K562 (cell line): ENCODE measurements around the gene SLC6A6. TPM values are rescaled to one million over a fixed set of nuclear protein-coding genes. Genes with fewer than 3 reads are reported as not detected.

Source experiments
- BCOR ChIP-seq: fragments of 450-650 bp; IDR thresholded peaks from 2 replicates; pipeline ENCODE4 v1.6.1; 2016
- ETV6 ChIP-seq, 3 experiments: fragments of 150-350 bp in 1 of 3; sonication (generic) in 1 of 3; formaldehyde crosslinking in 1 of 3; IDR thresholded peaks; 2 replicates each; pipeline versions ENCODE4 v1.6.1 to v1.8.0; 2014 to 2022; ENCODE audit warnings: borderline replicate concordance in 2 of 3, low read depth in 2 of 3, antibody characterized with exemption in 1 of 3, low read length in 1 of 3, mild to moderate bottlenecking in 1 of 3, missing genetic modification reagents in 1 of 3
- FUS ChIP-seq: fragments of 200-400 bp; formaldehyde crosslinking; optimal IDR thresholded peaks from 2 replicates; pipeline ENCODE3; 2017; ENCODE audit warnings: low read depth, low read length
- HNRNPL ChIP-seq: fragments of 200-400 bp; formaldehyde crosslinking; IDR thresholded peaks from 2 replicates; pipeline ENCODE4 v1.6.1; 2017; ENCODE audit warnings: low read depth, mild to moderate bottlenecking, low read length
- KDM2B ChIP-seq: fragments of 250-450 bp; sonication (Bioruptor Pico); IDR thresholded peaks from 2 replicates; pipeline ENCODE4 v1.8.0; 2021; ENCODE audit warnings: mild to moderate bottlenecking, moderate library complexity
- MEF2A ChIP-seq: IDR thresholded peaks from 2 replicates; pipeline ENCODE4 v1.6.1; 2011; ENCODE audit warnings: low read depth, mild to moderate bottlenecking, low read length, moderate library complexity; ENCODE audit not compliant: control insufficient read depth
- NBN ChIP-seq: fragments of 450-650 bp; IDR thresholded peaks from 2 replicates; pipeline ENCODE4 v1.6.1; 2016; ENCODE audit warnings: low read depth, mild to moderate bottlenecking
- NCOA4 ChIP-seq: fragments of 450-650 bp; IDR thresholded peaks from 2 replicates; pipeline ENCODE4 v1.6.1; 2018; ENCODE audit warnings: mild to moderate bottlenecking; ENCODE audit not compliant: partially characterized antibody
- NFYB ChIP-seq: IDR thresholded peaks from 2 replicates; pipeline ENCODE4 v1.6.1; 2011; ENCODE audit warnings: mild to moderate bottlenecking, moderate library complexity; ENCODE audit not compliant: insufficient read length; ENCODE audit errors: extremely low read depth
- NR1H2 ChIP-seq: sonication (generic); formaldehyde crosslinking; IDR thresholded peaks from 2 replicates; pipeline ENCODE4 v1.4.0; 2020; ENCODE audit warnings: mild to moderate bottlenecking, missing genetic modification reagents
- NR2F6 ChIP-seq: fragments of 450-650 bp; formaldehyde crosslinking; IDR thresholded peaks from 2 replicates; pipeline ENCODE4 v1.4.0; 2020; ENCODE audit warnings: mild to moderate bottlenecking
- RUNX1 ChIP-seq: sonication (generic); IDR thresholded peaks from 2 replicates; pipeline ENCODE4 v1.6.1; 2016; ENCODE audit warnings: antibody characterized with exemption, low read depth
- SMC3 ChIP-seq: conservative IDR thresholded peaks from 2 replicates; pipeline ENCODE4 v1.6.1; 2011; ENCODE audit warnings: low read depth, low read length, improper control_type of control experiment; ENCODE audit not compliant: insufficient read depth
- YY1 ChIP-seq, 3 experiments: IDR thresholded peaks; 2 replicates each; pipeline ENCODE4 v1.6.1; 2011; ENCODE audit warnings: low read length in 2 of 3, mild to moderate bottlenecking in 2 of 3, moderate library complexity in 2 of 3, borderline replicate concordance in 1 of 3, control low read depth in 1 of 3, low read depth in 1 of 3; ENCODE audit not compliant: insufficient read depth in 3 of 3, insufficient replicate concordance in 2 of 3, control insufficient read depth in 1 of 3, insufficient read length in 1 of 3; ENCODE audit errors: extremely low read depth in 1 of 3
- ZKSCAN3 ChIP-seq: fragments of 250-450 bp; sonication (Bioruptor Pico); IDR thresholded peaks from 2 replicates; pipeline ENCODE4 v1.4.0; 2020
- polyA plus RNA-seq, 8 experiments: library from polyadenylated mRNA; depleted of rRNA in 4 of 8; stranded (reverse) in 5 of 8; unstranded in 3 of 8; fragments of >200 nt; fragmentation: Nextera tagmentation in 2 of 8; fragmentation: Illumina TruSeq in 1 of 8; extraction: Ambion mirVana in 2 of 8; extraction: Trizol in 1 of 8; gene quantifications; 2 replicates each; pipeline versions ENCODE4 v1.2.1 to v1.2.3, GENCODE V29; 2011 to 2014; ENCODE audit warnings: inconsistent platforms in 1 of 8, missing spikeins in 1 of 8
- total RNA-seq, 7 experiments: library from RNA; depleted of rRNA in 6 of 7; stranded (reverse); fragments of >200 nt in 6 of 7; fragmentation: Illumina TruSeq in 2 of 7; extraction: Trizol in 2 of 7; gene quantifications; 2 replicates each; pipeline versions ENCODE4 v1.2.1 to v1.2.3, GENCODE V29; 2011 to 2021; ENCODE audit warnings: low replicate concordance in 1 of 7
- TF ChIP-seq, protein P1 (sequence below): sonication (generic); formaldehyde crosslinking; IDR thresholded peaks from 2 replicates; pipeline ENCODE4 v1.8.0; 2023; ENCODE audit warnings: missing genetic modification reagents, mild to moderate bottlenecking, borderline replicate concordance
- TF ChIP-seq, protein P2 (sequence below): conservative IDR thresholded peaks from 2 replicates; pipeline ENCODE4 v1.6.1; 2011; ENCODE audit warnings: low read depth, mild to moderate bottlenecking, low read length; ENCODE audit not compliant: control insufficient read depth

Gene SLC6A6
- total and polyA plus RNA-seq, 9 of the 15 experiments (the other 6 are each of a cell fraction or from before 2014, with no cell fraction given): 12.3 to 203 (median 93.2) TPM

DNA sequence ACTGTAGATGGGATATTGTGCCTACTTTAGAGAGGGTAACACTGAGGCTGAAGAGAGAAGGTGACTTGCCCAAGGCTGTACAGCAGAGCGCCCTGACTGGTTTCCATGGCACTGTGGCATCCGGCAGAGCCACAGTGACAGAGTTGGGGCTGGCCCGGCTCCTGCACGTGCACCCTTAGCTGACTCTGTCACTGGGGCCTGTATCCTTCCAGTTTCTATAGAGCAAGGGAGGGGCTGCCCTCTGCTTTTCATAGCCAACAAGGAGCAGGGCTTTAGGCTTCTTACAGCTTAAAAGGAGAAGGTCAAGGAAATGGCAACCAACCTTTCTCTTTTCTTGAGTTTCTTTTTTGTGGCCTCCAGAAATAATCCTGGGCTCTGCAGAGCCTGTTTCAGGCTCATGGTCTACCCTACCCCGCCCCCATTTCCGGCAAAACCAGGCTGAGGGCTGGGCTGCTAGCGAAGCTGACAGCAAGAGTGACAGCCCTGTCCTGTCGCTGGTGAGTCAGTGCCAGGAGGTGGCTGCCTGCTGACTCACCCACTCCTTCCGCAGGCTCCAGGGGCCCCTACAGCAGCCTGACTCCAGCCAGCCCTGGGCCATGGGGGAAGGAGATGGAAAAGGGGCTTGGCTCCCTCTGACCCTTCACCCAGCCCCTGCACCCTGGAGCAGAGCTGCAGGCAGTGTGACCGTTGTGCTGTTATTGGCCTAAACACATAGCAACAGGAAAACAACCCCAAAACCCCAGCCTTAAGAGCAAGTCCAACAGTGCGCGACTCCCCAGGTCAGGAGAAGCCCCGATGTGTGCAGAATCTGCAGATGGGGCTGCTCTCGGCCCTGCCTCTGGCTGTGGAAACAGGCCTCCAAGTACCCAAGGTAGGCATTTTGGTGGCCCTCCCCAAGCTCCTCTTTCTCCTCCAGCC, 29.8 kb downstream of the SLC6A6 start (continued):
- TF ChIP-seq, protein P1, sequence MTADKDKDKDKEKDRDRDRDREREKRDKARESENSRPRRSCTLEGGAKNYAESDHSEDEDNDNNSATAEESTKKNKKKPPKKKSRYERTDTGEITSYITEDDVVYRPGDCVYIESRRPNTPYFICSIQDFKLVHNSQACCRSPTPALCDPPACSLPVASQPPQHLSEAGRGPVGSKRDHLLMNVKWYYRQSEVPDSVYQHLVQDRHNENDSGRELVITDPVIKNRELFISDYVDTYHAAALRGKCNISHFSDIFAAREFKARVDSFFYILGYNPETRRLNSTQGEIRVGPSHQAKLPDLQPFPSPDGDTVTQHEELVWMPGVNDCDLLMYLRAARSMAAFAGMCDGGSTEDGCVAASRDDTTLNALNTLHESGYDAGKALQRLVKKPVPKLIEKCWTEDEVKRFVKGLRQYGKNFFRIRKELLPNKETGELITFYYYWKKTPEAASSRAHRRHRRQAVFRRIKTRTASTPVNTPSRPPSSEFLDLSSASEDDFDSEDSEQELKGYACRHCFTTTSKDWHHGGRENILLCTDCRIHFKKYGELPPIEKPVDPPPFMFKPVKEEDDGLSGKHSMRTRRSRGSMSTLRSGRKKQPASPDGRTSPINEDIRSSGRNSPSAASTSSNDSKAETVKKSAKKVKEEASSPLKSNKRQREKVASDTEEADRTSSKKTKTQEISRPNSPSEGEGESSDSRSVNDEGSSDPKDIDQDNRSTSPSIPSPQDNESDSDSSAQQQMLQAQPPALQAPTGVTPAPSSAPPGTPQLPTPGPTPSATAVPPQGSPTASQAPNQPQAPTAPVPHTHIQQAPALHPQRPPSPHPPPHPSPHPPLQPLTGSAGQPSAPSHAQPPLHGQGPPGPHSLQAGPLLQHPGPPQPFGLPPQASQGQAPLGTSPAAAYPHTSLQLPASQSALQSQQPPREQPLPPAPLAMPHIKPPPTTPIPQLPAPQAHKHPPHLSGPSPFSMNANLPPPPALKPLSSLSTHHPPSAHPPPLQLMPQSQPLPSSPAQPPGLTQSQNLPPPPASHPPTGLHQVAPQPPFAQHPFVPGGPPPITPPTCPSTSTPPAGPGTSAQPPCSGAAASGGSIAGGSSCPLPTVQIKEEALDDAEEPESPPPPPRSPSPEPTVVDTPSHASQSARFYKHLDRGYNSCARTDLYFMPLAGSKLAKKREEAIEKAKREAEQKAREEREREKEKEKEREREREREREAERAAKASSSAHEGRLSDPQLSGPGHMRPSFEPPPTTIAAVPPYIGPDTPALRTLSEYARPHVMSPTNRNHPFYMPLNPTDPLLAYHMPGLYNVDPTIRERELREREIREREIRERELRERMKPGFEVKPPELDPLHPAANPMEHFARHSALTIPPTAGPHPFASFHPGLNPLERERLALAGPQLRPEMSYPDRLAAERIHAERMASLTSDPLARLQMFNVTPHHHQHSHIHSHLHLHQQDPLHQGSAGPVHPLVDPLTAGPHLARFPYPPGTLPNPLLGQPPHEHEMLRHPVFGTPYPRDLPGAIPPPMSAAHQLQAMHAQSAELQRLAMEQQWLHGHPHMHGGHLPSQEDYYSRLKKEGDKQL (CRISPR knock-in tag): no peak
- peak in 1 of 2 experiments; percentile 52; a peak in 1 of 4 replicates for TF ChIP-seq ETV6 (IDR thresholded peaks at IDR 0.05; ENCODE audit: borderline replicate concordance in 1 of 2, low read depth in 2 of 2, low read length in 1 of 2)
- no peak for TF ChIP-seq ETV6 (CRISPR knock-in tag; IDR thresholded peaks at IDR 0.05; ENCODE audit: borderline replicate concordance)
- TF ChIP-seq BCOR: 0 out of 2 replicates have a peak, but pooled peaks have one; percentile 59
- TF ChIP-seq NCOA4: no peak
- no peak for TF ChIP-seq HNRNPL
- TF ChIP-seq, protein P2, sequence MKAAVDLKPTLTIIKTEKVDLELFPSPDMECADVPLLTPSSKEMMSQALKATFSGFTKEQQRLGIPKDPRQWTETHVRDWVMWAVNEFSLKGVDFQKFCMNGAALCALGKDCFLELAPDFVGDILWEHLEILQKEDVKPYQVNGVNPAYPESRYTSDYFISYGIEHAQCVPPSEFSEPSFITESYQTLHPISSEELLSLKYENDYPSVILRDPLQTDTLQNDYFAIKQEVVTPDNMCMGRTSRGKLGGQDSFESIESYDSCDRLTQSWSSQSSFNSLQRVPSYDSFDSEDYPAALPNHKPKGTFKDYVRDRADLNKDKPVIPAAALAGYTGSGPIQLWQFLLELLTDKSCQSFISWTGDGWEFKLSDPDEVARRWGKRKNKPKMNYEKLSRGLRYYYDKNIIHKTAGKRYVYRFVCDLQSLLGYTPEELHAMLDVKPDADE: peak; percentile 90
- peak in 2 of 3 experiments; percentile 52 to 58 for TF ChIP-seq YY1 (IDR thresholded peaks at IDR 0.05; ENCODE audit: borderline replicate concordance in 1 of 3, control insufficient read depth in 1 of 3, extremely low read depth in 1 of 3, insufficient read depth in 3 of 3, insufficient read length in 1 of 3, insufficient replicate concordance in 2 of 3, low read depth in 1 of 3, low read length in 2 of 3)
- TF ChIP-seq NR2F6 (CRISPR knock-in tag): no peak
- TF ChIP-seq ZKSCAN3: no peak
- TF ChIP-seq NFYB: no peak
- no peak; the same call in none of the 2 replicates for TF ChIP-seq NBN
- TF ChIP-seq FUS: no peak
- no peak for TF ChIP-seq NR1H2 (CRISPR knock-in tag)
- no peak for TF ChIP-seq RUNX1
- TF ChIP-seq KDM2B (CRISPR knock-in tag): no peak
- TF ChIP-seq MEF2A: 0 out of 2 replicates have a peak, but pooled peaks have one; percentile 2
- 0 out of 2 replicates have a peak, but pooled peaks have one; percentile 22 for TF ChIP-seq SMC3
